Bronchial epithelial cell (primary cell): Measurements from ENCODE around the gene SIDT1. TPM values are rescaled to one million over a fixed set of nuclear protein-coding genes. Genes with fewer than 3 reads are reported as not detected.
A peak's percentile ranks its signal among the peaks of the same experiment; 100 is the strongest.

Experiments used
- DNase-seq: peaks from one replicate; pipeline ENCODE4 v3.0.0-alpha.2; 2010; ENCODE audit warnings: low read depth
- FAIRE-seq: peaks from 2 replicates; lab custom pipeline; 2011; peaks lifted over from hg19 to GRCh38; lab: Jason Lieb, UNC
- H3K27me3 ChIP-seq: 2 replicates; pipeline ENCODE4 v1.5.1; 2011; ENCODE audit warnings: low read length; ENCODE audit not compliant: control insufficient read depth, insufficient read depth
- H3K36me3 ChIP-seq: 2 replicates; pipeline ENCODE4 v1.5.1; 2011; ENCODE audit warnings: low read length; ENCODE audit not compliant: control insufficient read depth, insufficient read depth
- H3K4me3 ChIP-seq: 2 replicates; pipeline ENCODE4 v1.5.1; 2011; ENCODE audit warnings: mild to moderate bottlenecking, low read depth, low read length, control low read depth
- CTCF ChIP-seq: IDR thresholded peaks from 2 replicates; pipeline ENCODE4 v1.5.1; 2011; ENCODE audit warnings: mild to moderate bottlenecking, moderate library complexity, low read length, control low read depth, inconsistent platforms; ENCODE audit not compliant: insufficient read depth, severe bottlenecking
- total RNA-seq: library from RNA; depleted of rRNA; stranded (reverse); fragments of >200 nt; gene quantifications from 2 replicates; pipeline ENCODE4 v1.2.1, GENCODE V29; 2014

SIDT1 gene
- total RNA-seq, 1 donor from 2014 or later = 0.53 TPM

DNA sequence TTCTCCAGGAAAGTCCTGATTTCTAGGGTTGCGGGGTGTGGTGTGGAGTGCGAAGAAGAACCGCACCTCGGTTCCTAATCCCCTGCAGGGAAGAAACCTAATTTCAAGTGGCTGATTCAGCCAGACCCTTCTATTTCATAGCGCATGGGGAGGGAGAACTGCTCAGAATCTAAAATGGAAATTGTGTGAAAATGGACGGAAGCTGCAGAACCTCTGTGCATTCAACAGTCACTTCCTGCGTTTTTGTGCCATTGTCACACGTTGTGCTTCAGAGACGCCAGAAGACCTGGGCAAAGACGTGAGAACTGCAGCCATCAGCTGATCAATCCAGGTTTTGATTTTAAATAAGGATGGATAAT, 1.2 kb downstream of the SIDT1 start:
- TF ChIP-seq CTCF = no peak
- no peak for DNase-seq
- no peak for FAIRE-seq
- Histone ChIP-seq H3K27me3 (no peaks in the 10 kb centered on the region), H3K36me3 (no peaks in the 10 kb centered on the region), H3K4me3 (peak overlapping the region; percentile 52)

DNA sequence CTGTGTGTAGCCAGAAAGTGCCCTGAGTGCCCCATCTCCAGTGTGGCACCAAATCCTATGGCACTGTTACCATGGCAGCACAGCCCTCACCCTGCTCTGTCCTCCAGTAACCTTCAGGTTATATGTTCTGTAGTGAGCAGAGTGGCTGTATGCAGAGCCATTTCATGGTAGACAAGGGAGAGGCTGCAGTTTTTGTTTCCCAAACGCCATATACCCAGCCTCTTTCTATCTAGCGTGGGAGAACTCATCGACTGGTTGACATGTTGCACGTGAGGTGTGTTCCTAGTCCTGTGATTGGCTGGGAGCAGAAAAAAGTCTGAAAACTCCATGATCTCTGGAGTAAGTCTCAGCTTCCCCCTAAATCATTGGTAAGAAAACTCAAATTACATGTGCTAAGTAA, 2.0 kb downstream of the SIDT1 start:
- H3K4me3 ChIP-seq = no peak overlapping the region
- DNase-seq (no peak), FAIRE-seq (no peak)
- H3K27me3 ChIP-seq = no peaks in the 10 kb centered on the region
- H3K36me3 ChIP-seq = no peaks in the 10 kb centered on the region
- no peak for TF ChIP-seq CTCF

DNA sequence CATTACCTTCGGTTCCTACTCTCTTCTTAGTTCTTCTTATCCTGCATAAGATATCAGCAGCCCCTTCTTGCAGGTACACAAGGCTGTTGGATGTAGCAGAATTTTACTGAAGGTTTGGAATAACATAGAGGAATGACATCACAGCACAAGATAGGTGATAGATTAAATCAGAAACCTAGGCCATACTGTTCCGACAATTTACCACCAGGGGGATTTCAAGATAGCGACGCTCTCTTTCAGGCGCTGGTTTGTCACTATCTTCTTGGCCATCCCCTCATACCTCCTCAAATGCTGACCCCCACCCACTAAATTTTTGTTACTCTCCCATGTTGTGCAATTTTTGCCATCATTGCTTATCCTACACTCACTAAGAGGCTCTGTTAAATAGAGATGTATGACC, 3.5 kb downstream of the SIDT1 start:
- H3K36me3 ChIP-seq = no peaks in the 10 kb centered on the region
- FAIRE-seq (no peak), DNase-seq (no peak)
- peak; percentile 39 for TF ChIP-seq CTCF
- no peak overlapping the region for H3K4me3 ChIP-seq
- H3K27me3 ChIP-seq = no peaks in the 10 kb centered on the region

DNA sequence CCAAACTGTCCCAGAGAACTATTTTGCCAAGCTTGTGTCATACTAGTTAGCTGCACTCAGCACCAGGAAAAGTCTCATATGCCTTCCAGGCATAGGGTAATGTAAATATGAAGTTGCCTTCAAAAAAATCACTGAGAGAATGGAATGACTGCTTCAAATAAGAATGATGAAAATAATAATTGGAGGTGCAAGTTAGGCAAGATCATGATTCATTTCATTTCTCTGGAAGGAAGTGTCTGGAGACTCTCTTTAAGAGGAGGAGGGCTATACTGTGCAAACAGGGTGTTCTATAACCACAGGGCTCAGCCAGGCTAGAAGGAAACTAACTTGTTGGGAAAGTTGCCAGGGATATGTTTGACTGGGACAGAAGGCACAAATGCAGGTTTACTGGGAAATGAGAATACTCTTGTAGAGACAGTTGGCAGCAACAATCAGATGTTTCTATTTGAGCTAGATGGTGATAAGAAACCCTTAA, 4.3 kb downstream of the SIDT1 start:
- Histone ChIP-seq H3K36me3 (no peaks in the 10 kb centered on the region), H3K27me3 (no peaks in the 10 kb centered on the region), H3K4me3 (no peak overlapping the region)
- peak; percentile 99 for DNase-seq
- peak; percentile 55 for FAIRE-seq
- TF ChIP-seq CTCF = no peak

- FAIRE-seq (no peak), DNase-seq (peak; percentile 56)
- no peaks in the 10 kb centered on the region for H3K27me3 ChIP-seq
- H3K4me3 ChIP-seq = no peak overlapping the region
- no peak for TF ChIP-seq CTCF
- no peaks in the 10 kb centered on the region for H3K36me3 ChIP-seq
Observed at GRCh38 chr3:113537155-113537554, 4.8 kb downstream of the SIDT1 start.

GRCh38 chr3:113541519-113541918, 9.2 kb downstream of the SIDT1 start:
- Histone ChIP-seq H3K27me3 (no peaks in the 10 kb centered on the region), H3K4me3 (no peak overlapping the region), H3K36me3 (no peaks in the 10 kb centered on the region)
- FAIRE-seq (no peak), DNase-seq (no peak)
- no peak for TF ChIP-seq CTCF
